HG02759 (cell line): ENCODE results near the gene YWHAB.

Experiments used
- ATAC-seq: cut with Tn5 transposase; IDR thresholded peaks from one replicate; pipeline ENCODE4 v1.9.1; 2021; ENCODE audit warnings: mild to moderate bottlenecking, moderate library complexity; ENCODE audit not compliant: unreplicated experiment

Gene YWHAB

DNA sequence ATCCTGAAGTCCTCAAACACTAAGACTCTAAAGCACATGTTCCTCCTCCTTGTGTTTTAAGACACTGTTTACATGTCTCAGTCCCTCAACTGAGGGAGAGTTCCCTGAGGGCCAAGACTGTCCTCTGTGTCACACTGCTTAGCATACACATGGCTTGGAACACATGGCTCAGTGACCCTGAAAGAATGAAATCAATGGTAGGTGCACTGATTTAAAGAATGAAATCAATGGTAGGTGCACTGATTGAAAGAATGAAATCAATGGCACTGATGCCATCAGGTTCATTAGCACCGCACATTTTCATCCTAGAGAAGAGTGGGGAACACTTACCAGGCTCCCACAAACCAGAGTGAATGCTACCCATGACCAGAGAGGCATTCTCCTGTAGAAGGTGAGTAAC, 64.9 kb downstream of the YWHAB start:
- no peak for ATAC-seq

GRCh38 chr20:44952731-44953130, 67.2 kb downstream of the YWHAB start:
- no peak for ATAC-seq

GRCh38 chr20:44954211-44954610, 68.7 kb downstream of the YWHAB start:
- no peak for ATAC-seq

GRCh38 chr20:44955270-44955669, 69.8 kb downstream of the YWHAB start:
- no peak for ATAC-seq

DNA sequence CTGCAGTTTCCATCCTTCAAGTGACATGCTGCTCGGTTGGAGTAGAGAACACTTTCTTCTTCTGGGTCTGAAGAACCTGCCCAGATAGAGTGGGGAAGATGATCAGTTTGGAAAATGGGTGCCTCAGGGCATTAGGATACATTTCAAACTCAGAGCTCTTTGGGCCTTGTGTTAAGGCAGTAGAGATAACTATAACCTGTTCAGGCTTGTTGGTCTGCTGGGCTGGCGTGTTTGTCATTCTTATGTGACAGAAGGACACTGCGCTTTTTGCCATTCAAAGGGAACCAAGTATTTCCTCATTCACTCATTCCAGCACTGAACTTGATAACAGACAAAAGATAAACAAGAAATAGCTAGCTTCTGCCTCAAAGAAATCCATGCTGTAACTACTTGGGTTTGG, 70.9 kb downstream of the YWHAB start:
- ATAC-seq = no peak
